GM10266 (cell line): Measurements from ENCODE around the gene RAB6B.

Experiments
- DNase-seq: peaks from one replicate; pipeline ENCODE4 v3.0.0; 2012; ENCODE audit errors: extremely low spot score
- CTCF ChIP-seq: IDR thresholded peaks from 2 replicates; pipeline ENCODE4 v1.5.1; 2012; ENCODE audit warnings: mild to moderate bottlenecking, low read depth; ENCODE audit not compliant: control insufficient read depth, insufficient read depth; ENCODE audit errors: missing control alignments

Gene RAB6B

GRCh38 chr3:133853063-133853924 lies 42.4 kb downstream of the RAB6B start:
- DNase-seq: no peak
- no peak for TF ChIP-seq CTCF

- no peak for TF ChIP-seq CTCF
- DNase-seq: no peak
Observed at GRCh38 chr3:133851931-133852330, 43.8 kb downstream of the RAB6B start.

GRCh38 chr3:133851266-133851906 lies 44.3 kb downstream of the RAB6B start:
- DNase-seq: peak; percentile 27

GRCh38 chr3:133850034-133850433 lies 45.6 kb downstream of the RAB6B start:
- no peak for TF ChIP-seq CTCF
- DNase-seq: no peak

More at GRCh38 chr3:133851266-133851906, 44.3 kb downstream of the RAB6B start:
- TF ChIP-seq CTCF: no peak

GRCh38 chr3:133849346-133849745 lies 46.3 kb downstream of the RAB6B start:
- no peak for DNase-seq
- TF ChIP-seq CTCF: no peak

GRCh38 chr3:133845127-133845526 lies 50.6 kb downstream of the RAB6B start:
- no peak for TF ChIP-seq CTCF
- no peak for DNase-seq

GRCh38 chr3:133843634-133844033 lies 52.0 kb downstream of the RAB6B start:
- DNase-seq: no peak
- TF ChIP-seq CTCF: no peak
